CD4-positive, alpha-beta T cell treated with Interleukin-4 for 1 hour (primary cell): ENCODE measurements around the gene FAM135A.

Experiments
- DNase-seq, 2 donors: peaks; one replicate each; pipeline ENCODE4 v3.0.0-alpha.2; 2020 to 2022

FAM135A gene

DNA sequence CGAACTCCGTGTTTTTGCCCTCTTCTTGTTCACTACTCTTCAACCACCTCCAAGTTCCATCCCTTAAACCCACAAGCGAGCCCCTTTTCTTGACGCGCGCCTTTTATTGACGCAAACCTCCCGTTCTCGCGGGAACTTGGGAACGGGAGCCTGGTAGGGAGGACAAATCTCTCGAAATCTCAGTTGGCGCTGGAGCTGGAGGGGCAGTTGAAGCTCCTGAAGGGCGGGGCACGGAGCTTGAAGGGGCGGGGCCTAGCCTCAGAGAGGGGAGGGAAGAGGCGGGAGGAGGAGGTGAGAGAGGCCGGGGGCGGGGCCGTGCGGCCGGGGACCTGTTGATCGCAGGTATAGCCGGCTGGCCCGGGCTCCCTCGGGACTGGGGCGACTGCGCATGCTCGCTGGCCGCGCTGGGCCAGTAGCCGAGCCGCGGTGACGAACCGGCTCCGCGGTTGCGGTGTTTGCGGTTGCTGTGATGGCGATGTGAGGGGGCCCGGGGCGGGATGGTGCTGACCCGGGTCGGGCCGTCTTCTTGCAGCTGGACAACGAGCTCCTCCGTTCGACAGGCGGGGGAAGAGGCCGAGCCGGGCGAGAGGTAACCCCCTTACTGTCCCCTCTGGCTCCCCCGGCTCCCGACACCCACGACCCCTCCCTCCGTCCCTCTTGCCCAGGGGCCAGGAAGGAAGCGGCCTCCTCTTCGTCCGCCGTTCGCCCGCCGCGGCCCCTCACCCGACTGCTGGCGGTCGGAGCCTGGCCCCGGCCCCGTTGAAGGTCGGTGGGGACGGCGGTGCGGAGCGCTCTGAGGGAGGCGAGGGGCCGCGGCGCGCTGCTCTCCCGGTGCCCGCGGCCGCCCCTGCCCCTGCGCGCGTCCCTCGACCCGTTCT is at the start of gene FAM135A:
Gene FAM135A, plus strand, starts transcription at position 395 of the 878 bp plus-strand sequence. CDS start 14,835 bp downstream, outside the sequence.
- peak; percentile 97 for DNase-seq

DNA sequence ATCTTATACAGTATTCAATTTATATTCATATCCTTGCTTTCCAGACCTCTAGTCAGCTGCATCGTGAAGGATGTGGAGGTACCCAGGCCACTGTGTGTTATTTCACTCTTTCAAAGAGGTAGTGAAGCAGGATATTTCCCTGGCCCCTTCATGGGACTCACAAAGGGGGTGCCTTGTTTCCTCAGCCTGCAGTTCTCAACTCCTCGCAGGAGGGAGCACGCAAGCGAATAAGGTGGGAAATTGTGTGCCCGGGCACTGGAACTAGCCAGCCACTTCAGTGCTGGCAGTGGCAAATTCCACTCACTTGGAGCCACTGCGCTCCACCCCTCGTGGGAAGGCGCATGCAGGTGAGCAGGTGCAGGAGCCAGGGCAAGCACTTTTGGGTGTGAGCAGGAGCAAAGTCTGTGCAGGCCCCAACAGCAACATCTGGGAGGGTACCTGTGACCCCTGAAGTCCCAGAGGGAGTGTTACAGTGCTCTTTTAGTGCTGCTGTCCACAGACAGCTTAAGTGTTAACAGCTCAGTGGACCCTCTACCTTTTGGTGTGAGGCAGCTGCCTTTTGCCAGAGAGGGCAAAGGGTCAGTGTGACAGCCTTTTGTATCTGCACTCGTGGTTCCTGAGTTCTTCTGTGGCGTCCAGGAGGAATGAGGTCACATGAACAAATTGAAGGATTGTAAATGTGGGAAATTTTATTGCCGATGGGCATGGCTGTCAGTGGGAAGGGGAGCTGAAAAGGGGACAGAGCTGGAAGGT is 49.4 kb upstream of the FAM135A start:
- DNase-seq, result no peak

DNA sequence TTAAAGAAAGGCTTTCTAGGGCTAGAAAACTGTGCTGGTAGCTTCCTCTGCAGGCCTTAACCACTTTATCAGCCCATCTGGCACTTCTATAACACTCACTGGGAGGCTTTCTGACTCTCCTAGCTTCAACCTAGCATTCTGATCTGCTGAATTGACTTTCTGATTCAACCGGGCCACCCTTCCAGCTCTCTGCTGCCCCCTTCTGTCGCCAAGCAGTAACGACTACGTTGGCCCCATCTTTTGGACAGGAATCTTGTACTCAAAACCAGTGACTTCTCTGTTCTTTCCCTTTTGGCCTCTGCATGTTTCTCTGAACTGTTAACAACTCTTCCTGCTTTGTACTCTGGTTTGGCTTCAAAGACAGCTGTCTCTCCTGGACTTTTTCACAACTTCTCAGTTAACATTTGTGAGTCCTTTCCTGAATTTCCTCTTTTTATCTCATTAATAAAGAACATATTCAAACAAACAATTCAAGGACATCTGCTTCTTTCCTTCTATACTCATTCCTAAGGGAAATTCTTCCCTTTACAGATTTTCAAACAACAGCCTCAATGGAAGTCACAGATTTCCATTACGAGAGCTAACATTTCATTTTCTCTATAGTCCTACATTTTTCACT is 43.9 kb upstream of the FAM135A start:
- DNase-seq, result peak; percentile 62 to 66

DNA sequence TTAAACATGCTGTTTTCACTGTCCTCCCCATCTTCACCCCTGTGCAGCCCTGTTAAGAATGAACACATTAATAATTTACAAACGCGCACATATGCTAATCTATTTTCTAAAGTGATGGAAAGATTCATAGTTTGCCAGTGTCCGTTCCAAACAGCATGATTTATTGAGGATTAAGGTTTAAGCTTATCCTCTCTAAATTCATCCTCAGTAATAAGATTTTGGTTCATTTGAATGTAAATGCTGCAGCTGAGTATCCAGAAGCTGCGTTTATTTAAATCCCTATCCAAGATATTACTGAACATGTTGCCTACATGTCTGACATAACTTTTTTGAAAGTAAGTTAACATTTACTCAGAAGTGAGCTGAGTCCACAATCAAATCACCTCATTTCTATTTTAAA is 42.8 kb upstream of the FAM135A start:
- DNase-seq, result no peak

DNA sequence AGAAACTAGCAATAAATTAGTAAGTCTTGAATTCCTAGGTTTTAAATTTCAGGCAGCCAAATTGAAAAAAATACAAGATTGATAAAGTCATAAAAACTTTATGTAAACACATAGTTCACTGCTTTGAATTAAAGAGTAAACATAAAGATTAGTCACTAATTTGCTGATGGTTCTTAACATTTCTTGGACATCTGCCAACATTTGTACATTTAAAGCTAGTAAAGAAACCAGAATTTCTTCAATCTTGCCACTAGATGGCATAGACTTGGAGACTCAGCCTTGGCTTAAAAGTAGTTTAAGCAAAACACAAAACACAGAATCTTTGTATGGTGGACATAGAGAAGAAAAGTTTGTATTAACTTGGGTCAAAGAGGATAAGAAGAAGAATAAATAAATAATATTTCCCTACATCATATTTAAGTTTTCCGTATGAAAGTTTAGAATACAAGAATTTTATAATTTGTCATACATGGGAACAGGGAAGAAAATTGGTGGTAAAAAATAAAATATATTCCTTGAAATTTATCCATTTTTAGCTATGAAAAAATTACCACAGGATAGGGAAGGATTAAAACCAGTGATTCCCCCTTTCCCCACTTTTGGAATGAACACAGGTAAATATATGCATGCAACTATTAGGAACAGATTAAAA is 41.7 kb upstream of the FAM135A start:
- DNase-seq, result peak in 1 of 2 donors; percentile 64

DNA sequence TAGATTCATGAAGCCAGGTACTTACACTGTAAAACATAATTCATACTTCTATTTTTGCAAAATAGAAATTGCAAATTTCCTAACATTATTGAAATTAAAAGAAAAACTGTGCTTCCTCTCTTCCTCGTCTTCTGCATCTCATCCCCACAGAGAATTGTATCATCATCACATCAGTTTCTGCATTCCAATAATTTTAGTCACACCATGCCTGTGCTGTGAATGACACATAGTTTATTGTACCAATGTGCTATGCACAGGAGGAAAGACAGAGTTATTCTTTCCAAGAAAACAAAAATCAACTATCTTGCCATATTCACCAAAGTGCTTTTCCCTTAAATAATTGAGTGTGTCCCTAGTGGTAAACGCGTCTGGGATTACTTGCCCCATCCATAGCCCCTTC is 38.1 kb upstream of the FAM135A start:
- no peak for DNase-seq

DNA sequence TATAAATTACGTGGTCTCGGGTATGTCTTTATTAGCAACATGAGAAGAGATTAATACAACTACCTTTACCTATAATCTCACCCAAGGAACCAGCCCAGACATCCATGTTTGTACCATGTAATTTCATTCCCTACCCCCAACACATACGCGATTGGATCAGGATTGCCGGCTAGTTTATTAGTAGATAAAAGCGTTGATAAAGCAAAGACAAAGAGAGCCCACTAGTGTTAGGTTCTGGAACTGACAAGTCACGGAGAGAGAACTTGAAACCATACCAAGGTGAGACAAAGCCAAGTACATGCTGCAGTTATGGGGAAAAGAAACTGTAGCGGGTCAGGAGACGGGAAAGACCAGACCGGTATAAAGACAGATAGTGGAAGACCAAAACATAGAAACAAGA is 37.4 kb upstream of the FAM135A start:
- DNase-seq, result no peak

DNA sequence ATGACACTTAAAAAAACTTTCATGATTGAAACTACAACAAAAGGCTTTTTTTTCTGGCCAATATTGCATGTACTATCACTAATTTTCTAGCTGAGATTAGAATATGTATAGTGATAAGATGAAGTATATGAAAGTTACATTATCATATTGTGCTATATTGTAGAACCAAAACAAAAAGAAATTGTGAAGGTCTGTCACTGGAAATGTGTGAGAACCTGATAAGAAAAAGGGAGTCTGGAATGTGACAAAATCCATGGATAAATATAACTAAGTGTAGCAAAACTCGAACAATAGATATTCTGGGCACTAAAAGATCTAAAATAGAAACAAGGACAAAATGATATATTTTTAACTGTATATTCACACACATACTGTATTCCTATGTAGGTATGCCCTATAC is 36.7 kb upstream of the FAM135A start:
- no peak for DNase-seq

DNA sequence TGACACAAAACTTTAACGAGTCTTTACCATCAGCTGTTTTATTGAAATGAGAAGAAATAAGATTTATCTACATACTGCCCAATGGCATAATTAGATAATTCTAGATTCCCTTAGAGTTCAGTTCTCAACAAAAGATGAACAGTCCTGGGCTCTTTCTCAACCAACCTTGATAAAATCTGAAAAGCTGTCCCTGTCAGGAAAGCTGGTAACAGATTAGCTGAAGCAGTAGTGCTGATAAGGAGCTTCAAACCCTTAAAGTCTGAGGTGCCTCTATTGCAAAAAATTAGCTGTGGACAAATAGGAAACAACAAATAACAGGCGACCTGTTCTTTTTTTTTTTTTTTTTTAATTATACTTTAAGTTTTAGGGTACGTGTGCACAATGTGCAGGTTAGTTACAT is 35.9 kb upstream of the FAM135A start:
- no peak for DNase-seq

DNA sequence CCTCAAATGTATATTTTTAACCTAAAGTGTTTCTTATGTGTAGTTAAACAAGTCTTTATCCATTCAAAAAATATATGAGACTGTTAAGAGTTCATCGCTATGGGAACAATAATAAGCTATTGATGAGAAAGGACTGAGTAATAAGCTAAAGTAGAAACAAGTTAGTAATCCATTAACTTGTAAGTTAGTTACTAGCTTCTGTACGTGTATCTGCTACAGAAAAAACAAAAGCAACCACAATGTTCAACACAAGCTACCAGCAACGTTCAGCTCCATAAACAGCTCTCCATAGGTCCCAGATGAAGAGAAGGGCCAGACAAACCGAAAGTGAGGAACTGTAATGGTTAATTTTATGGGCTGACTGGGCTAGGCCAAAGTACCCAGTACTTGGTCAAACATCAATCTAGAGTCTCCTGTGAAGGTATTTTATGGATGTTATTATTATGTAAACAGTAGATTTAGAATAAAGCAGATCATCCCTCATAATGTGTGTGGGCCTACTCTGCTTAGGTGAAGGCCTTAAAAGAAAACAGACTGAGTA is 33.8 kb upstream of the FAM135A start:
- DNase-seq, result no peak

DNA sequence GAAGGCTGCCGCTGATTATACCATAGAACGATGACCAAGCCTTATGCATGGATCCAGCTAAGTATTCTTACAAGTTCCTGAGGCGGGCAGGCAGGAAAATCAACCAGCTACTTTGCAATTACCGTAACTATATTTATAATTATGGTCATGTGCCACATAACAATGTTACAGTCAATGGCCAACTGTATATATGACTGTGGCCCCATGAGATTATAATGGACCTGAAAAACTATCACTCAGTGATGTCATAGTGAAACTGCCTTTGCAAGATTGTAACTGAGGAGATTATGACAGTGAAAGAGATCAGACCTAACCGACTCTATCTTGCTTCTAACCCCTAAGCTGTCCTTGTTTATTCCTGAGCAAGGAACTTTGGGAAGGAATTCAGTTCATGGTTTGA is 33.1 kb upstream of the FAM135A start:
- no peak for DNase-seq

DNA sequence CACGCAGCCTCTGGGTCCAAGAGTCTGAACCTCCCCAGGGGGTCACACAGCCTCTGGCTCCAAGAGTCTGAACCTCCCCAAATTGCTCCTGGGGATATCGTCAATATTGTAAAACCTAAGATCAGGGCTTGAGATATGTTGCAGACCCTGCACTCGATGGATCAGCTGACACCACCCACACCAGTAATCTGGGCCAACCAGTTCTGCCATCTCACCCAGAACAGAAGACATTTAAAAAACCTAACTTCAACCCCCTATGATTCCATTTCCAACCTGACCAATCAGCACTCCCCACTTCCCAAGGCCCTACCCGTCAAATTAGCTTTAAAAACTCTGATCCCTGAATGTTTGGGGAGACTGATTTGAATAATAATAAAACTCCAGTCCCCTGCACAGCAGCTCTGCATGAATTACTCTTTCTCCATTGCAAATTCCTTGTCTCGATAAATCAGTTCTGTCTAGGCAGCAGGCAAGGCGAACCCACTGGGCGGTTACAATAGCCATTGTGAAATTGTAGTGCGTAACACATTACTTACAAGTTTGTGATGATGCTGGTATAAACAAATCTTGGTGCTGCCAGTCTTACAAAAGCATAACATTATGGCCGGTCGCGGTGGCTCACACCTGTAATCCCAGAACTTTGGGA is 32.4 kb upstream of the FAM135A start:
- no peak for DNase-seq

DNA sequence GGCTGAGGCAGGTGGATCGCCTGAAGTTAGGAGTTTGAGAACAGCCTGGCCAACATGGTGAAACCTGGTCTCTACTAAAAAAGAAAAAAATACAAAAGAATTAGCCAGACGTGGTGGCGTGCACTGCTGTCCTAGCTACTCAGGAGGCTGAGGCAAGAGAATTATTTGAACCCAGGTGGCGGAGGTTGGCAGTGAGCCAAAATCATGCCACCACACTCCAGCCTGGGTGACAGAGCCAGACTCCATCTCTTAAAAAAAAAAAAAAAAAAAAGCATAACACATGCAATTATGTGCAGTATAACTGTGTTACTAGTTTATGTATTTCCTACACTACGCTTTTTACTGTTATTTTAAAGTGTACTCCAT is 31.9 kb upstream of the FAM135A start:
- DNase-seq, result no peak

DNA sequence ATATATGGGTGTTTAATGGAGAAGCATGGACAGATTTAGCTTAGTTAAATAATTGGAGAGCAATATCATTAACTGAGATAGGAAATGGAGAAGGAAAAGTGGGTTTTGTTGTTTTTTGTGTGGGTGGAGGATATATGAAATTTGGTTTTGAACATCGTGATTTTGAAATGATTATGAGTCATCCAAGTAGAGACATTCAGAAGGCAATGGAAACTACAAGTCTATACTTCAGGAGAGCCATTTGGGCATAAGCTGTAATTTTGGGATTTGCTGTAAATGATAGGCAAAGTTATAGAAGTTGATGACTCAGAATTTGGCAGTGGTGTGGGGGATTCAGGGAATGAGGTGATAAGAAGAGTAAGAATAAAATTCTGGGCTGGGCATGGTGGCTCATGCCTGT is 27.4 kb upstream of the FAM135A start:
- no peak for DNase-seq

DNA sequence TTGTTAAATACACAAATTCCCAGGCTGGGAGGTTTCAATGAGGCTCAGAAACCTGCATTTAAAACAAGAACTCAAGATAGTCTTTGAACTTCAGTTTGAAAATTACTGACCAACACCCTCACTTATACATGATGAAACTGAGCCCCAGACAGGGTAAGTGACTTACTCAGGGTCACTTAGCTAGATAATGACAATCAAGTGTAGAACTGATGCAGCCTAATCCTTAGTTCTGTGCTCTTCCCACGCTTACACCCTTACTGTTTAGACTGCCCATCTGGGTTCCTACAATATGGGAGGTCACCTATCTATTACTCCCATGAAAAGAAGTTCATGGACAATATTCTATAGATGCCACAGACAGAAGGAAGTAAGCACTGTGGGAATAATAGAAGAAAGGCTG is 24.5 kb upstream of the FAM135A start:
- DNase-seq, result no peak

DNA sequence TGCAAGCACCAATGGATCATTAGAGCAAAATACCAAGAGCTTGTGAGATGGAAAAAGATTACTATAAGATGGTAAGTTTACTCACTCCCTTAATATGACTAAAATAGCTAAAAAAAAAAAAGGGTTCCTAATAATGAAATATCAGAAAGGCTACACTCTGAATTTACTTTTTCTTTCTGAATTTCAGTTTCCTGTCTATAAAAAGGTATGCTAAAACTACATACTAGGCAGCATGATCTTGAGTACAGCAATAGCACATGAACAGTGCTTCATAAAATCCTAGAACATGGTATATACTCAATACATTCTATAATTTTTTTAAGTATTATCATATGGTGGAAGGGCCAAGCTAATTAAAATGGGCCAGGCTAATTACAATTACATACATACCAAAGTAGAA is 24.0 kb upstream of the FAM135A start:
- DNase-seq, result no peak

DNA sequence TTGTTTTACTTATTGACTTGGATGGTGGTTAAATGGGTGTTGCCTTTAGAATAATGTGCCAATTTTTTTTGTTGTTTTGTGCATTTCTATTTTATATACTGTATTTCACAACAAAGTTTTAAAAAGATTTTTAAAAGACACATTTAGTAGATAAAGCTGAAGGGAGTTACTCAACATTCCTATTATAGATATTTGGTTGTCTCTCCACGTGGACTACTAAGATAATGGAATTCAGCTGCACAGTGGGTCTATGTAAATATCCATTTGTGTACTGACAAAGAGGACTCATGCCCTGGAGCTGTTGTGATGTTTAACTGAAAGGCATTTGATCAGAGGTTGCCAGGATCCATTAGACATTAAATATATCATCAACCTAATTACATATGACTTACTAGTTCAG is 23.2 kb upstream of the FAM135A start:
- DNase-seq, result no peak

DNA sequence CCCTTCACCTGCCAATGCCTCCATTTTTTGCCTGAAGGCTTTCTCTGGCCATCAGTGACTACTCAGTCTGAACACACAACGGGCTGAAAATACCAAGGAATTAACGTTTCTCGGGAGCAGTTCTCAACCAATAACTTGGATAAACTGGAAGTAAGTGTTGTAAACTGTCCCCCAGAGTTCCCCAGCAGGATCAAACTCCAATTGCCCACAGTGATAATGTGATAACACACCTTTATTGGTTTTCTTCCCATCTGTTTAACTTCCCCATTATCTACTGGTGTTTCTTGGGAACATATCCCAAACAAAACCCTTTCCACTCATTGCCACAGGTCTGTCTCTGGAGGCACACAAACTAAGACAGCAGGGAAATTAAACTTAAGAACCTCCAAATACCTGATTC is 21.8 kb upstream of the FAM135A start:
- DNase-seq, result no peak

DNA sequence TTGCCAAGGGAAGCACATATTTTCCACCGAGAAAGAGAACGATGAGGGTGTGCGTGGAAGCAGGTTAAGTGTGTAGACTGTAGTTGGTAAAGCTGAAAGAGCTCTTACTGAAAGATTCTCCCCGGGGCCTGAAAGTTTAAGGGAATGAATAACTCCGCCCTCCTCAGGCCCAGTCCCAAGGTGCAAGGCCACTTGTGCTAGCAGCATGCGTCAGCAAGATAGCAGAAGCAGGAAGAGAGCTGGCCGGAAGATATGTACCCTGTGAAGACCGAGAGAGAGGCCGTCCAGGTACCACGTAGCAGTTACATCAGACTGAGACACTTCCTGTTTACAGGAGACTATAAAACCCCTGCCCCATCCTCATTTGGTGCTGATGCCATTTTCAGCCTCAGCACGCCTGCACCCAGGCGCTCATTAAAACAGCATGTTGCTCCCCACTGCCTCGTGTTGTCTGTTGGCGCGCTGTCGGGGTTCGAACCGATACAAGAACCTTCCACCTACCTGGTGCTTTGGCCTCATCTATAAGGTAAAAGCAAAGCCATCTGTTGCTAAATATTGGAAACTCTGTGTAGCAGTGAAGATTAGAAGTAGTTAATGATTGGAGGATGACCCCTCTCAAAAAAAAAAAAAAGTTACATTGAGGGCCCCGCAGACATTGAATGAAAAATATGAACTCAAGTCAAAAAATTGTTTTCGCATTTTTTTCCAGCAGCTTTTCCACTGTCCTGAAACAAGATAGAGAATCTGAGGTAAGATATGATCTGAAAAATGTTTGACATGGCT is 18.6 kb upstream of the FAM135A start:
- DNase-seq, result no peak

DNA sequence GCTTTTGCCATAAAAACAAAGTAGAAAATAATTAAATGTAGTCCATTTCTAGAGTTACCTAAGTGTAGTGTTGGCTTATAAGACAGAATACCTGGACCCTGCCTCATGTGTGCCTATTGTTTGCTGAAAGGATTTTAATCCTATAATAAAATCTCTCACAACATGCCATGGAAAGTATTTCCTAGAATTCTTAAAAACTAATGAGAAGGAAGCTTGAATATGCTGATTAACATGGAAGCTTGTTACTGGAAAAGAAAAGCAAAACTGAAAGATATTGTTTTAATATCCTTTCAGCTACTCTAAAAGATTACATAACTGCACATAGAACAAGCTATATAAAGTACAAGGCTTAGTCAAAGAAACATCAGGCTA is 18.0 kb upstream of the FAM135A start:
- DNase-seq, result no peak

DNA sequence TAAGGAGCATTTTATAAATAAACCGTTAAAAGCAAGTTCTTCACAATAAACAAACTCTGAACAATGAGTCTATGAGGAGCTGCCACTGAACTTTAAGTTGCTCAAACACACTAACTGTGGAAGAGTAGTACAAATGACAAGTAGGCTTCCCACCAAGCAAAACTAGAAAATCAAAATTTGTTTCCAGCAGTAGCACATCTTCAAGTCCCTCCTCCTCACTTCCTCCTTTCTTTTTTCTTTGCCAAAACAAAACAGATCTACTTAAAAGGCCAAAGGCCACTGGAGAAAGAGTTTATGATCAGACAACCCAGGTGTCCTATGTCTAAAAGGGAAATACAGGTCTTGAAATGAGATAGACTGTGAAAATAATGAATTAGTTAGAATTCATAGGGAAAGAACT is 17.1 kb upstream of the FAM135A start:
- DNase-seq, result no peak
